Measurements from ENCODE around the gene DICER1. TPM values are rescaled to one million over a fixed set of nuclear protein-coding genes. Genes with fewer than 3 reads are reported as not detected.
"Not testable (repeated sequence)": the region's sequence is repeated elsewhere in the genome, so short reads cannot be mapped to it uniquely, and the experiment has no call there.

The DICER1 gene
- total RNA-seq, 1 experiment from 2014 or later, result 57.3 TPM

DNA sequence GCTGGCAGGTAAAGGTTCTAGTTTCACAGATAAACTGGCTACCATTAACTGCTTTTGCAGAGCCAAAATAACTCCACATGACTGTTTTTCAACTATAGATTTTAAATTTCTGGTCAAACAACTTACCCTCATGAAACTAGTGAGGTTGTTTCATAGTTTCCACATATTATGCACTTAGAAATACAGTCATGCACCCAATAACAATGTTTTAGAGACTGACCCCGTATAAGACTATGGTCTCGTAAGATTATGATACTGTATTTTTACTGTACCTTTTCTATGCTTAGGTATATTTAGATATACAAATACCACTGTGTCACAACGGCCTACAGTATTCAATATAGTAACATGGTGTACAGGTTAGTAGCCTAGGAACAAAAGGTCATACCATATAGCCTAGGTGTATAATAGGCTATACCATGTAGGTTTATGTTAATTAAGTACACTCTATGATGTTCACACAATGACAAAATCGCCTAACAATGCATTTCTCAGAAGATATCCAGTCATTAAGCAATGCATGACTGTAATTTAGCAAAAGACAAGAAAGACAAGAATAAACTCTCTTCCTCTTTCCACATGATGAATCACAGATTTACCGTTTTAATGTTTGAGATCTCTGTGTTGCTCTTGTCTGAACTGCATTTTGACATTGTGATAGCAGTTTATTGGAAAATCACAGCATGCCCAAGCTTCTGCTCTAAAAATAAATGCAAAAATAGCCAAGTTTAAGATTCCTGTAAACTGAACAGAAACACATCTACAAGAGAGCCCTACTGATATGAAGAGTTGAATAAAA, 17.1 kb downstream of the DICER1 start:
- POLR2A ChIA-PET, result no interaction called here
- no peak overlapping the region for H3K4me3 Mint-ChIP-seq (ENCODE audit: unreplicated experiment)
- H3K9me3 Mint-ChIP-seq (ENCODE audit: unreplicated experiment), result peaks cover 8% of the 10 kb centered on the region
- no peaks in the 10 kb centered on the region for H3K27me3 ChIP-seq (replicated peaks; ENCODE audit: control insufficient read depth, insufficient read depth, low read length)
- no peaks in the 10 kb centered on the region for H3K36me3 ChIP-seq (ENCODE audit: control insufficient read depth, insufficient read depth, low read length)
- DNase-seq, result no peak
- intact Hi-C loops (cut with micrococcal nuclease; ENCODE audit: unreplicated experiment), result no loop called here
- TF ChIP-seq, protein P1, sequence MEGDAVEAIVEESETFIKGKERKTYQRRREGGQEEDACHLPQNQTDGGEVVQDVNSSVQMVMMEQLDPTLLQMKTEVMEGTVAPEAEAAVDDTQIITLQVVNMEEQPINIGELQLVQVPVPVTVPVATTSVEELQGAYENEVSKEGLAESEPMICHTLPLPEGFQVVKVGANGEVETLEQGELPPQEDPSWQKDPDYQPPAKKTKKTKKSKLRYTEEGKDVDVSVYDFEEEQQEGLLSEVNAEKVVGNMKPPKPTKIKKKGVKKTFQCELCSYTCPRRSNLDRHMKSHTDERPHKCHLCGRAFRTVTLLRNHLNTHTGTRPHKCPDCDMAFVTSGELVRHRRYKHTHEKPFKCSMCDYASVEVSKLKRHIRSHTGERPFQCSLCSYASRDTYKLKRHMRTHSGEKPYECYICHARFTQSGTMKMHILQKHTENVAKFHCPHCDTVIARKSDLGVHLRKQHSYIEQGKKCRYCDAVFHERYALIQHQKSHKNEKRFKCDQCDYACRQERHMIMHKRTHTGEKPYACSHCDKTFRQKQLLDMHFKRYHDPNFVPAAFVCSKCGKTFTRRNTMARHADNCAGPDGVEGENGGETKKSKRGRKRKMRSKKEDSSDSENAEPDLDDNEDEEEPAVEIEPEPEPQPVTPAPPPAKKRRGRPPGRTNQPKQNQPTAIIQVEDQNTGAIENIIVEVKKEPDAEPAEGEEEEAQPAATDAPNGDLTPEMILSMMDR (IDR thresholded peaks at IDR 0.05; ENCODE audit: insufficient read depth in 1 of 2, low read depth in 1 of 2, low read length in 1 of 2, severe bottlenecking in 1 of 2, unreplicated experiment in 1 of 2), result no peak
- BruUV-seq (replicated peaks), result no TSS peak
- H3K4me1 ChIP-seq, result 0 out of 2 replicates have a peak, but pooled peaks cover 3% of the 10 kb centered on the region
- H3K27me3 Mint-ChIP-seq (ENCODE audit: insufficient read depth, unreplicated experiment), result no peaks in the 10 kb centered on the region
- H3K27ac Mint-ChIP-seq (ENCODE audit: unreplicated experiment), result no peak overlapping the region
- CTCF ChIA-PET, result no interaction called here
- H3K4me3 ChIP-seq (ENCODE audit: low read depth, low read length), result no peak overlapping the region
- peaks cover 5% of the 10 kb centered on the region for H3K4me1 Mint-ChIP-seq (ENCODE audit: low read depth, unreplicated experiment)
- 0 out of 2 replicates have a peak, but pooled peaks cover 2% of the 10 kb centered on the region for H3K9me3 ChIP-seq
- H3K36me3 Mint-ChIP-seq (ENCODE audit: insufficient read depth, unreplicated experiment), result no peaks in the 10 kb centered on the region

DNA sequence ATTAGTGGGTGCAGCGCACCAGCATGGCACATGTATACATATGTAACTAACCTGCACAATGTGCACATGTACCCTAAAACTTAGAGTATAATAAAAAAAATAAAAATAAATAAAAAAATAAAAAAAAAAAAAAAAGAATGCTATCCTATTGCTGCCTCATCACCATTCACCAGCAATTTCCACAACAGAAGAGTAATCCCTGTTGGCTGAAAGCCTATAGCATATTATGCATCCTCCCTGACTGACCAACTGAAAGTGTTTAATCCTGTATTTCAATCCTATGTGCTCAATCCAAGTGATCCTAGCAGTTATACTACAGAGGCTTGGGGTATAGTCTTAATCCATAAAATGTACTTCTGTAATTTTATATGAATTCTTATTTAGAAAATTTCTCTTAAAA, 18.5 kb downstream of the DICER1 start:
- no peak overlapping the region for H3K4me3 ChIP-seq (ENCODE audit: low read depth, low read length)
- H3K4me1 Mint-ChIP-seq (ENCODE audit: low read depth, unreplicated experiment), result peaks cover 5% of the 10 kb centered on the region
- H3K27me3 Mint-ChIP-seq (ENCODE audit: insufficient read depth, unreplicated experiment), result no peaks in the 10 kb centered on the region
- H3K36me3 ChIP-seq (ENCODE audit: control insufficient read depth, insufficient read depth, low read length), result no peaks in the 10 kb centered on the region
- no peaks in the 10 kb centered on the region for H3K36me3 Mint-ChIP-seq (ENCODE audit: insufficient read depth, unreplicated experiment)
- H3K9me3 ChIP-seq, result no peaks in the 10 kb centered on the region
- ChIA-PET POLR2A (no interaction called here), CTCF (interaction anchor here (0.5 kb wide), 1 partner anchor 149 kb away, joined by 3 read pairs; no protein-coding TSS in a partner anchor)
- no peak overlapping the region for H3K27ac Mint-ChIP-seq (ENCODE audit: unreplicated experiment)
- no peak overlapping the region for H3K4me3 Mint-ChIP-seq (ENCODE audit: unreplicated experiment)
- H3K9me3 Mint-ChIP-seq (ENCODE audit: unreplicated experiment), result no peaks in the 10 kb centered on the region
- no TSS peak for BruUV-seq (replicated peaks)
- TF ChIP-seq, protein P1 (IDR thresholded peaks at IDR 0.05; ENCODE audit: insufficient read depth in 1 of 2, low read depth in 1 of 2, low read length in 1 of 2, severe bottlenecking in 1 of 2, unreplicated experiment in 1 of 2), result no peak
- no peak for DNase-seq
- intact Hi-C loops (cut with micrococcal nuclease; ENCODE audit: unreplicated experiment), result no loop called here
- 0 out of 2 replicates have a peak, but pooled peaks cover 3% of the 10 kb centered on the region for H3K4me1 ChIP-seq
- no peaks in the 10 kb centered on the region for H3K27me3 ChIP-seq (replicated peaks; ENCODE audit: control insufficient read depth, insufficient read depth, low read length)

DNA sequence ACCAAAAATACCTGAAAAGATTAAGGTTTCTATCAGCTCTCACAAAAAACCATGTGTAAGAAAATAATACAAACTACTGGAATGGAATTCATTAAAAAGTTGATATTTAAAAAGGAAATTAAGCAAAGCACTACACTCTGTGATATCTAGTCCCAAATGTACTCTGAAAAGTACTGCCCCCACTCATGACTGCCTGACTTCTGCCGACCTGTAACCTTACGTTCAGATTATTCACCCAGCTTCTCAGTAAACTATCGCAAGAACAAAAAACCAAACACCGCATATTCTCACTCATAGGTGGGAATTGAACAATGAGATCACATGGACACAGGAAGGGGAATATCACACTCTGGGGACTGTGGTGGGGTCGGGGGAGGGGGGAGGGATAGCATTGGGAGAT, 18.9 kb downstream of the DICER1 start:
- CTCF ChIA-PET, result interaction anchor here (0.5 kb wide), 1 partner anchor 149 kb away, joined by 3 read pairs; no protein-coding TSS in a partner anchor
- POLR2A ChIA-PET, result not testable (repeated sequence)

More for the DNA sequence above, 18.9 kb downstream of the DICER1 start:
- H3K4me1 ChIP-seq; H3K9me3 Mint-ChIP-seq (ENCODE audit: unreplicated experiment); H3K4me3 ChIP-seq (ENCODE audit: low read depth, low read length); H3K4me1 Mint-ChIP-seq (ENCODE audit: low read depth, unreplicated experiment); H3K27me3 Mint-ChIP-seq (ENCODE audit: insufficient read depth, unreplicated experiment); H3K9me3 ChIP-seq; H3K36me3 ChIP-seq (ENCODE audit: control insufficient read depth, insufficient read depth, low read length); DNase-seq; H3K4me3 Mint-ChIP-seq (ENCODE audit: unreplicated experiment); H3K36me3 Mint-ChIP-seq (ENCODE audit: insufficient read depth, unreplicated experiment); intact Hi-C loops (cut with micrococcal nuclease; ENCODE audit: unreplicated experiment); H3K27me3 ChIP-seq (replicated peaks; ENCODE audit: control insufficient read depth, insufficient read depth, low read length); BruUV-seq (replicated peaks); H3K27ac Mint-ChIP-seq (ENCODE audit: unreplicated experiment): not testable (repeated sequence)

Data from Caco-2 (cell line).